ENCODE measurements around the gene RARS2. TPM values are rescaled to one million over a fixed set of nuclear protein-coding genes. Genes with fewer than 3 reads are reported as not detected.

The RARS2 gene
- total and polyA plus RNA-seq, 2 donors (not counting 3 experiments of a cell fraction or from before 2014, with no cell fraction given) = 7.4 to 33.7 TPM

DNA sequence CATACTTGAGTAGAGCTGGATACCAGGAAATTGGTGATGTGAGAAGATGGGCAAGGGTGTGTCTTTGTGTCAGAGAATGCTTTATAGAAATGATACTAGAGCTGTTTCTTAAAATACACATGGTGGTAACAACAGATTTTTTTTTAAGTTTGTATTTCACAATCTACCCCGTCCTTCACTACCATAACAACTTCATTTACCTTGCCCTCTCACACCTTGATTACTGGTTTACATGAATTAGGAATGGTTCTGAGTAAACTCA is 45.4 kb downstream of the RARS2 start:
- dilution Hi-C loops (cut with MboI; ENCODE audit: extremely low pct_ligation_motif_present, low sequenced_read_pairs) (no loop called here), intact Hi-C loops (cut with micrococcal nuclease) (no loop called here)
- BruUV-seq (replicated peaks) = no TSS peak
- Histone ChIP-seq H3K4me1 (ENCODE audit: control insufficient read depth, extremely low read depth, insufficient read depth, low read length) (no peaks in the 10 kb centered on the region), H2AFZ (ENCODE audit: low read depth, low read length) (no peak overlapping the region), H3K79me2 (ENCODE audit: control insufficient read depth, insufficient read depth, low read length) (no peaks in the 10 kb centered on the region), H3K36me3 (ENCODE audit: control insufficient read depth in 2 of 2, extremely low read depth in 1 of 2, insufficient read depth in 2 of 2, low read length in 2 of 2) (peaks cover 4 to 11% of the 10 kb centered on the region in 2 experiments), H3K4me2 (ENCODE audit: insufficient read depth, low read length) (no peak overlapping the region), H3K9me3 (replicated peaks; ENCODE audit: control insufficient read depth, insufficient read depth, low read length) (no peaks in the 10 kb centered on the region), H3K9me1 (replicated peaks; ENCODE audit: control insufficient read depth, extremely low read depth, insufficient read depth, low read length) (no peaks in the 10 kb centered on the region), H3K27me3 (ENCODE audit: control insufficient read depth in 2 of 2, insufficient read depth in 2 of 2, low read length in 2 of 2) (no peaks in the 10 kb centered on the region), H3K9ac (replicated peaks; ENCODE audit: extremely low read depth, insufficient read depth, low read length) (no peak overlapping the region), H3K27ac (ENCODE audit: insufficient read depth, low read depth, low read length) (no peak overlapping the region), H4K20me1 (replicated peaks; ENCODE audit: control insufficient read depth, extremely low read depth, insufficient read depth, low read length) (no peaks in the 10 kb centered on the region), H3K4me3 (replicated peaks in 1 of 3; ENCODE audit: insufficient read depth in 1 of 3, low read depth in 1 of 3, low read length in 3 of 3) (no peak overlapping the region)
- POLR2A ChIA-PET = no interaction called here
- no peak for TF ChIP-seq POLR2A (IDR thresholded peaks at IDR 0.05; ENCODE audit: low read depth, low read length)
- TF ChIP-seq GATA2 (IDR thresholded peaks at IDR 0.05; ENCODE audit: insufficient read depth, insufficient read length, low read depth, low read length) = no peak
- no peak for TF ChIP-seq EZH2 (IDR thresholded peaks at IDR 0.05; ENCODE audit: borderline replicate concordance, low read depth, low read length, severe bottlenecking)
- TF ChIP-seq, protein P1, sequence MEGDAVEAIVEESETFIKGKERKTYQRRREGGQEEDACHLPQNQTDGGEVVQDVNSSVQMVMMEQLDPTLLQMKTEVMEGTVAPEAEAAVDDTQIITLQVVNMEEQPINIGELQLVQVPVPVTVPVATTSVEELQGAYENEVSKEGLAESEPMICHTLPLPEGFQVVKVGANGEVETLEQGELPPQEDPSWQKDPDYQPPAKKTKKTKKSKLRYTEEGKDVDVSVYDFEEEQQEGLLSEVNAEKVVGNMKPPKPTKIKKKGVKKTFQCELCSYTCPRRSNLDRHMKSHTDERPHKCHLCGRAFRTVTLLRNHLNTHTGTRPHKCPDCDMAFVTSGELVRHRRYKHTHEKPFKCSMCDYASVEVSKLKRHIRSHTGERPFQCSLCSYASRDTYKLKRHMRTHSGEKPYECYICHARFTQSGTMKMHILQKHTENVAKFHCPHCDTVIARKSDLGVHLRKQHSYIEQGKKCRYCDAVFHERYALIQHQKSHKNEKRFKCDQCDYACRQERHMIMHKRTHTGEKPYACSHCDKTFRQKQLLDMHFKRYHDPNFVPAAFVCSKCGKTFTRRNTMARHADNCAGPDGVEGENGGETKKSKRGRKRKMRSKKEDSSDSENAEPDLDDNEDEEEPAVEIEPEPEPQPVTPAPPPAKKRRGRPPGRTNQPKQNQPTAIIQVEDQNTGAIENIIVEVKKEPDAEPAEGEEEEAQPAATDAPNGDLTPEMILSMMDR (IDR thresholded peaks at IDR 0.05; ENCODE audit: extremely low read depth in 1 of 2, insufficient read depth in 1 of 2, low read depth in 1 of 2, low read length in 2 of 2) = no peak
- TF ChIP-seq, protein P2, sequence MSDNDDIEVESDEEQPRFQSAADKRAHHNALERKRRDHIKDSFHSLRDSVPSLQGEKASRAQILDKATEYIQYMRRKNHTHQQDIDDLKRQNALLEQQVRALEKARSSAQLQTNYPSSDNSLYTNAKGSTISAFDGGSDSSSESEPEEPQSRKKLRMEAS (IDR thresholded peaks at IDR 0.05; ENCODE audit: insufficient read depth, insufficient read length) = no peak
- TF ChIP-seq MYC (IDR thresholded peaks at IDR 0.05; ENCODE audit: low read depth, low read length) = no peak
- no peak for TF ChIP-seq FOS (IDR thresholded peaks at IDR 0.05; ENCODE audit: borderline replicate concordance, insufficient read depth, low read length)
- no peak for TF ChIP-seq POLR2AphosphoS5 (IDR thresholded peaks at IDR 0.05; ENCODE audit: insufficient read depth, low read depth, low read length)
- no peak for TF ChIP-seq JUN (IDR thresholded peaks at IDR 0.05; ENCODE audit: borderline replicate concordance, insufficient read depth, insufficient read length, low read depth)
- FAIRE-seq = no peak
- CTCF ChIA-PET = interaction anchor here (0.8 kb wide), 1 partner anchor 22 kb away, joined by 3 read pairs; no protein-coding TSS in a partner anchor
- DNase-seq (ENCODE audit: low read depth, low spot score) = no peak
